GM18508 (cell line): ENCODE measurements around the gene SRP14.
"Not testable (repeated sequence)": the region's sequence is repeated elsewhere in the genome, so short reads cannot be mapped to it uniquely, and the experiment has no call there.

Source experiments
- ATAC-seq: cut with Tn5 transposase; IDR thresholded peaks from one replicate; pipeline ENCODE4 v1.9.1; 2021; ENCODE audit warnings: moderate number of reproducible peaks; ENCODE audit not compliant: insufficient read depth, unreplicated experiment

The SRP14 gene

GRCh38 chr15:40032125-40032839, 6.7 kb downstream of the SRP14 start:
- no peak for ATAC-seq

GRCh38 chr15:40031300-40031699, 7.7 kb downstream of the SRP14 start:
- ATAC-seq, result no peak

DNA sequence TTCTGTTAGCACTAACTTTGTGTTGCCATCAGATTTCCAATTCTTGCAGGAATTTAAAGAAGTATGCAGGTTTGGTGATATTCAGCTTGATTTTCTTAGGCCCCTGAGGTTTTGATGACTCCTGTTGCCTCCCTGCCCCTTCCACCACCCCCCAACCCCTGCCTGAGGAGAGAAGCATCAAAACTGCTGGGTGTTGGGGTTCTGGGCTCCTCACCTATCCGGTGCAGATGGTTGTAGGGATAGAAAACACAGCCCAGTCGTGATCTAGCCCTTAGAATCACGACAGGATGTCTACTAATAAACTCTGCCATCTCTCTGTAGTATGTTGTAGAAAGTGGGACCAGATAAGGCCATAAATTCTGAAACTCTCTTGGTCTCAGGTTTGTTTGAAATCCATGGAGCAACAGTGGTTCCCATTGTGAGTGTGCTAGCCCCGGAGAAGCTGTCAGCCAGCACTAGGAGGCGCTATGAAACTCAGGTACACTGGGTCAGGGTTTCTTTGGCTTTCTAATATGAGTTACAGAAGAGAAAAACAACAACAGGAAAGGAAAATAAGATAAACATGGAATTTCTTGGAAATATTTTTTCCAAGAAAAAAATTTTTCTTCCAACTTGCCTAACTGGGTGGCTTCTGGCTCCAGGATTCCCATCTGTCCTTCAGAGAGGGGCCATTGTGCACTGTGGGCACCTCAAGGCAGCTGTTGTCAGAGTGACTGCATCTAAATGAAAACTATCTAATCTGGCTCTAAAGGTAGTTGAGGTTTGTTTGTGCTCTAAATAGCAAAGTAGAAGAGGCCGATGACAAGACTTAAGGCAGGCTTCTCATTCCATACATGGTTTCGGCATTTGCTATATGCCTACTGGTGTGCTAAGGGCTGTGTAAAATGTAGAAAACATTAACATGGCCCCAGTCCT, 8.7 kb downstream of the SRP14 start:
- no peak for ATAC-seq

DNA sequence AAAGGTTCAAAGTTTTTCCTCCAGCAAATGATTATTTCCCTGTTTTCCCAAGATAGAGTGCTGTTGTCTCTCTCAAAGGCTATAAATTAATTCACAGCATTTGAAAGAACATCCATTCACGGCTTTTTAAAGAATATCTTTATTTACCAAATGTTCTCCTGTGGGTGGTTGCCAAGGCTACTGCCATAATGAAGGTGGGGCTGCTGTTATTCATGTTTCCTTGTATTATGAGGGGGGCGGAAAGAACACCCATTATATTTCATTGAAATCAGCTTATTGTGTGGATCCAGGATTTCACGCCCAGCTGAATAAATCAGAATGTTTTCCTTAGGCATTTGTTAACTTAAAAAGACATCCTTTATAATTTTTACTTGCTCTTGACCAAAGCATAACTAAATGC, 10.1 kb downstream of the SRP14 start:
- no peak for ATAC-seq

DNA sequence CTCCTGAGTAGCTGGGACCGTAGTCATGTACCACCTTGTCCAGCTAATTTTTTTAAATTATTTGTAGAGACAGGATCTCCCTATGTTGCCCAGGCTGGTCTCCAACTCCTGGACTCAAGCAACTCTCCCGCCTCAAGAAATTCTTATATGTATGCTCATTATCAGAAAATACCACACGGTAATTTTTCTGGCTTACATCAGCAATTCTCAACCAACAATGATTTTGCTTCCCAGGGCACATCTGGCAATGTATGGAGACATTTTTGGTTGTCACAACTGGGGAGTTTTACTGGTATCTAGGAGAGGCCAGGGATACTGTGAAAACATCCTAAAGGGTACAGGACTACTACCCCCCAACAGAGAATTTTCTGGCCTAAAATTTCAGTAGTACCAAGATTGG, 10.8 kb downstream of the SRP14 start:
- ATAC-seq, result no peak

GRCh38 chr15:40016224-40016865, 22.6 kb downstream of the SRP14 start:
- no peak for ATAC-seq

GRCh38 chr15:40014390-40014789, 24.6 kb downstream of the SRP14 start:
- no peak for ATAC-seq

DNA sequence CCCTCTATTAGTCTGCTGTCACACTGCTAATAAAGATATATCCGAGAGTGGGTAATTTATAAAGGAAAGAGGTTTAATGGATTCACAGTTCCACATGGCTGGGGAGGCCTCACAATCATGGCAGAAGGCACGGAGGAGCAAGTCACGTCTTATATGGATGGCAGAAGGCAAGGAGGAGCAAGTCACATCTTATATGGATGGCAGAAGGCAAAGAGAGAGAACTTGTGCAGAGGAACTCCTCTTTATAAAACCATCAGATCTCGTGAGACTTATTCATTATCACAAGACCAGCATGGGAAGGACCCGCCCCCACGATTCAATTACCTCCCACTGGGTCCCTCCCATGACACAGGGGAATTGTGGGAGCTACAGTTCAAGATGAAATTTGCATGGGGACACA, 25.6 kb downstream of the SRP14 start:
- not testable (repeated sequence) for ATAC-seq

DNA sequence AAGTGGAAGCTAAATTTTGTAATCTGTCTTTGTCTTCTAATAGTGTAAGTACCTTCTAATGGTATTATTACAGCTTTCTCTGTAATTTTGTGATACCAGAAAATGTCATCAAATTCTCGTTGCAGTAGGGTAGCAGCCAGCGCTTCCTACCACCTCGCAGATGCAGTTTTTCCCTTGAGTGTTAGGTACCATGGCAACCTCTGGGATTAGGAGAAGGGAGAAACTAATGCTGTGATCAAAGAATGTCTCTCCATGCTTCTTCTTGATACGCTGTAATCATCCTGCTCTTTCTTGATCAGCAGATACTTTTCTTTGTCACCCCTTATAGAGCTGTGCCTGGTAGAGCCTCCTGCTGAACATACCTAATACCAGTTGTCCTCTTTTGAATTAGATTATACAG, 27.7 kb downstream of the SRP14 start:
- no peak for ATAC-seq

DNA sequence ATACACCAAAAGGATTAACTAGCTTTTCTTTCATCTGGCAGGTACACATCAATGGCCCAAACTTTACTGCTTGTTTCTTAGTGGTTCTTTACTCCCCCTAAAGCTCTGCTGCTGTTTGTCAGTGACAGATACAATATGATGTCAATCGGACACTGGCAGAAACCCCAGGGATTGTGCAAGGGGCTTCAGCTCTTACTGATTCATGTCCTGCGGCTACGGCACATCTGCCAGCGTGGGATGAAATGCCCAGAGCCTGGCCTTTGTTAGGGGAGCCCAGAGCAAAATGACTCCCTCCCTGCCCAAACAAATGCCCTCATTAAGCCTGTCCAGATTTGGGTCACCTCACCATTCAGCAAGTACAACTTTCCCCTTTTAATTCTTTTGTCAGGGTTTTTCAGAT, 28.3 kb downstream of the SRP14 start:
- ATAC-seq, result no peak

DNA sequence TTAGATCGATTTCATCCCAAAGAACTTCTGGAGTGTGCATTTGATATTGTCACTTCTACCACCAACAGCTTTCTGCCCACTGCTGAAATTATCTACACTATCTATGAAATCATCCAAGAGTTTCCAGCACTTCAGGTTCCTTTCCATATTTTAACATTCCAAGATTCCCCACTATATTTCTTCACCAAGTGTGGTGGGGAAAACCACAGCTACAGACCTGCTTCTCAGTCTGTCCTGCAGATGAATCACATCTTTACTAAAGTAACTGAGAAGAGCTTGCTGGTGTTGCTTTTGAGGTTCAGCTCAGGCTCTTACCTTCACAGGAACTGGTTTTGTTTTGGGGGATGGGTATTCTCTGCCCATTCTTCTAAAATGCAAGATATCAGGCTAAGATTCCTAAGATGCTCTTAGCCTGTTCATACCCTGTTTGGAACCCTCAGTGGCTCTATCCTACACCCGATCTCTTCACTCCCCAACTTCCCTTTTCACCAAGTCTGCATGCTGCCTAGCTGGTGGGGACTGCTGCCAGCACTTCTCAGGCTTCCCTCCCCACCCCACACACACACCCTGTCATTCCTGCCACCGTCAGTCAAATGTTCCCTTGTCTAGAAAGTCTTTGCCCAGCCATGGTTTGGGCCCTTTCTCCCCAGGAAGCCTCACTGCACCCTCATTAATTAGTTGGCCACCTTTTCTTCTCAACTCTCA, 30.8 kb downstream of the SRP14 start:
- no peak for ATAC-seq

DNA sequence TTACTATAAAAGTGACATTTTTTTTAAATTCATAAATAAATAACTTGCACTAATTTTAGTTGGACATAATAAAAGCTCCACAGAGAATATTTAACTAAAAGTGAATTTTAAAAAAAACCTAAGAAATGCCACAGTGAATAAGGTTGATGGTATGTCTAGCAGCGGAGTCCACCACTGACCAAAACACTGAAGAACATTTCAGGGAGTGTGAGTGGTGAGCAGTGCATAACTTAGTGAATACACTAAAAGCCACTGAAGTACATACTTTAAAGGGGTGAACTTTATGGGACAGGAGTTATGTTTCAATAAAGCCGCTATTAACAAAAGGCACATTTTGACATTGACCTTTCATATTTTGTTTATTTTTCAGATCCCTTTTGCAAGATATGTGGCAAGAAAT, 32.3 kb downstream of the SRP14 start:
- ATAC-seq, result no peak

GRCh38 chr15:40006003-40006402, 33.0 kb downstream of the SRP14 start:
- no peak for ATAC-seq

DNA sequence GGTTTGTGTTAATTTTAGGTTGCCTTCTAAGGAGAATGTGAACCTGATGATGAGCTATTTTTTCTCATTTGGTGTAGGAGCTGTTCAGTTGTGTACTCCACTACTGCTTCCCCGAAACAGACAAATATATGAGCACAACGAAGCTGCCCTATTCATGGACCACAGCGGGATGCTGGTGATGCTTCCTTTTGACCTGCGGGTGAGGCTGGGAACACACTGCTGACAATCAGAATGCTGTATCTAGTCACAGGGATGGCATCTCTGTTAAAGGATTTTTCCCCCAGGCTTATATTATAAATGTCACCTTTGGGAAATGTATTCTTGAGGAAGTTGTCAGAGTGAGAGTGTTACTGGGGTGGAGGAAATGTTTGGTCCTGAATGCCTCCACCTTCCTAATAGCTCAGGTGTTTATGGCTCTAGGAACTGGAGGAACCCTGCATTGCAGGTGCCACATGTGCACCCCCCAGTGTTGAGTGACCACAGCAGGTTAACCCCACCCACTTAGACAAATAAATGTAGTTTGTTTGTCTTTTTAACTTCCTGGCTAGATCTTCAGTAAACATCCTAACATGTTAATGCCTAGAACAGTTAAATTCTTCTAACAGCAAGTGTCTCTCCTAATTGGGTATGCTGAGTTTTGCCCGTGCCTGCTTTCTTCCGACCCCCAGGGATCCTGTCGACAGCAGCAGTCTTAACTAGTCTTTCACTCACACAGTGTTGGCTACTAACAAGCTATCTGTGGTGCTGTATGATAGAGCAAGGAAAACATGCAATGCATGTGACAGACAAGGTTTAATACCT, 35.7 kb downstream of the SRP14 start:
- ATAC-seq, result no peak

DNA sequence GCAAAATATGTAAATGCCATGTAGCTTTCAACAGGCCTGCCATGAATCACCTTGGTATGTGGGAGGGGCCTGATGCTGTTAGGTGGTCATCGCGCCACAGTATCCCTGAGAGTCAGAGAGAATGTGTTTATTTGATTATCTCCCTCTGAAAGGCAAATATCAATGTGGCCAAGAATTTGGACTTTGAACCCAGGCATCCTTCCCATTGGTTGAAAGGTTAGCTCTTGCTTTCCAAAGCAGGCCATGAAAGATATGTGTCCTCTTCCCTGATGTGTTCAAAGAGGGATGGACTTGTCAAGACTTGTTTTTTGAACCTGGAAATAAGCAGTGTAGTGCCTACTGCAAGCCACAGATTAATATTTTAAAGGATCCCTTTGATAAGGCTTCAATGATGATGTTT, 36.7 kb downstream of the SRP14 start:
- ATAC-seq, result no peak

DNA sequence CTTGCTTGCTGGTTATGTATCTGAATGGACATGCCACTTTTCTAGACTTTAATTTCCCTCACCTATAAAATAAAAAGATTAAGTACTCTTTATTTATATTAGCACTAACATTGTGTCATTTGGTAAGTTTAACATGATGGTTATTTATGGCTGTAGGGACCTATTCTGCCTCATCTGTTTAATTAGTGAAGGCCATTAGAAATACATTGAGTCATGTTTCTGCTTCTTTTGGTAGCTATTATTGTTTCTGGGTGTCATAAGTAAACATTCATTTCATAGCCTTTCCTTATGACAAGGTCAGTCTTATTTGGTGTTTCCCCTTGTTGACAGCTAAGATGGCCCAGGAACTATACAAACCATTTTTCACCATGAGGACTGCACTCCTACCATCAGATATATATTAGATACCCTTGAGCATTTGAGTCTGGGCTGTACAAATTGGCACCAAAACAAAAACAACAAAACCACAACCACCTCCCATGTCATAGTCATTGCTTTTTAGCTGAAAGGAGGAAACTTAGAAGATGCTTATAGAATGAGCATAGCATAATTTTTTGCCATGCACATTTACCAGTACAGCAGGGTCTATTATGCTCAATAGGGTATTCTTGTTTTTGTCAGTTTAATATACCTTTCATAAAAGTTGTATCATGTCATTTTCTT, 39.3 kb downstream of the SRP14 start:
- no peak for ATAC-seq

GRCh38 chr15:39998511-39999077, 40.4 kb downstream of the SRP14 start:
- no peak for ATAC-seq

DNA sequence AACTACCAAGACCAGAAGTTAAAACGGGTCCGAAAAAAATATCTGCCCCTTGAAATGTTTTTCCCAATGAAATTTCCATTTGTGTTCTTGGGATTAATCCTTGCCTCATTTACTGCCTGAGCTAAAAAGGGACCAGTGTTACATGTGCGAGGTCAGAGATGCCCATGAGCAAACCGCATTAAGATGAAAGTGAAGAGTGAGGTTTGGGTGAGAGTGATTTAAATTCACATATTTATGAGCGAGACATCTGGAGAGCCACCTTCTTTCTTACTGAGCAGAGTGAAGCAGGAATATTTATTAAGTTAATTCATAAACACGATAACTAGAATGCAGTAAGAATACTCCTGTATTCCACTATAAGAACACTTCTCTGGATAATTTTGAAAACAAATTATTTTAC, 41.3 kb downstream of the SRP14 start:
- no peak for ATAC-seq

GRCh38 chr15:39997031-39997430, 42.0 kb downstream of the SRP14 start:
- ATAC-seq, result no peak
